Suppressor macrophage (primary cell): ENCODE measurements around the gene SMIM32.

ENCODE experiments used
- DNase-seq, 4 experiments: peaks; one replicate each; pipeline ENCODE4 v3.0.0-alpha.2; 2020 to 2022
- total RNA-seq, 17 experiments: gene quantifications; one replicate each; lab custom pipeline; 2026; ENCODE audit warnings: mixed read lengths in 6 of 17, inconsistent platforms in 3 of 17; lab: John Stamatoyannopoulos, UW

SMIM32 gene
- total RNA-seq: 0 to 0.66 (median 0) reads per million in 17 experiments

DNA sequence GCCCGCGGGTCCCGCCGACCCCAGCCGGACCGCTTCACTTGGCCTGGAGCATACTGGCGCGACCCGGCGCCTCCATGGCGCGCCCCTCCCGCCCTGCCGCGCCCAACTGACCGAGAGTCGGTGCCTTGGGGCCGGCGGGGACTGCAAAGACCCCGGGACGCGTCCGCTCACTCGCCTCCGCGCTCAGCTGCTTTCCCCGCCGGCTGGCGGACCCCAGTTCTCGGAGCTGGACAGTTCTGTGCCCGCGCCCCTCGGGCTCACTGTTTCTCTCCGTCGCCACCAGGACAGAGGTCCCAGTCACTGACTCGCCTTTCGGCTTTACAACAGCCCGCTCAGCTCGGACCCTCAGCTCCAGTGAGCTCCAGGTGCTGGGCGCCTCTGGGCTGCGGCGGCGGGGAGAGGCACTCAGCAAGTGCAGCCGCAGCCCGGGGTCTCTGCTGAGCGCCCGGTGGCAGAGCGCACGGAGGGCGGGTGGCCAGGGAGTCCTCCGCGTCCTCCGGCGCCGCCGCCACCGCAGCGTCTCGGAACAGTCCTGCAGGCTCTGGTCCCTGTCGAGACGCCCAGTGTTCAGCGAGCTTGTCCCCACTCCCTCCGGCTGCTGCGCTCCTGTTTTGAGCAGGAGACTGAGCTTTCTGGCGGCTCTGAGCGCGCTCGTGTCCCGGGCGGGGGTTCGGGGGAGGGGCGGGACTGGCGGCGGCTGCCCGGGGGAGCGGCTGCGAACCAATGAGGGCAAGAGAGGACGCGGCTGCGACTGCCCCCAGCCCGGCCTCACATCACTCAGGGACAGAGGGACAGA is at the start of gene SMIM32:
SMIM32 (minus strand) TSS at position 637 of the 796 bp plus-strand sequence. CDS start 638 bp downstream, outside the sequence.
- peak in 2 of 4 experiments; percentile 10 to 12 for DNase-seq

DNA sequence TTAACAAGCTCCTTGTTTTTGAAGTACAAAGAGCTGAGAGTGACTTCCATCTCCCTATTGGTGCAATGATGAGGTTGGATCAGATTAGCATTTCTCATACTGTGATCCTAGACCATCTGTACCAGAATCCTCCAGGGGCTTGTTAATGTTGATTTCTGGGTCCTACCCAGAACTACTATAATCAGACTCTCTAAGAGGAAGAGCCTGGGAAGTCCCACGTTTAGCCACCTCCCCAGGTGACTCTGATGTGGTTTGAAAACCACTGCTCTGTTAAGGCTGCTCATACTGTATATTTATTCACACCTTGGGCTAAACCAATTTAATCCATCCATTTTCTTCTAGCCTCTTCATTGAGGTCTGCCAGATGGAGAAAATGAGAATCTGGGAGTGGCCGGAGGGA is 49.6 kb upstream of the SMIM32 start:
- no peak for DNase-seq

GRCh38 chr5:136242136-136242535 is 49.2 kb upstream of the SMIM32 start:
- no peak for DNase-seq

DNA sequence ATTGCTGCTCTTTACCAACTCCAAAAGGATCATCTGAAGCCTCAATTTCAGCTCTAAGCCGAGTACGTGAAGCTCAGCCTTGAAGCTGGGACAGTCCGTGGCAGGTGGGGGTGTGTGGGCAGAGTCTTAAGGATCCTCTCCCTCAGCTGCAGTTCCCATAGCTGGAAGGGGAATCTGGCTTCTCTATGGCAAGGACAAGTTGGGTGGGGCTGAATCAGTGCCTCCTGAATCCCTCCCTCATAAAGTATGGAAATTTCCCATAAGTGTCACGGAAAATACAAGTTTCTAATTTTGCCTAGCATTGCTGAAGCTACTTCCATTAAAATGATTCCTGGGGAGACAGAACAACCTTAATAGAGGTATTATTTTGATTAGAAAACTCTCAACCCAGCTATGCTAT is 47.9 kb upstream of the SMIM32 start:
- no peak for DNase-seq

DNA sequence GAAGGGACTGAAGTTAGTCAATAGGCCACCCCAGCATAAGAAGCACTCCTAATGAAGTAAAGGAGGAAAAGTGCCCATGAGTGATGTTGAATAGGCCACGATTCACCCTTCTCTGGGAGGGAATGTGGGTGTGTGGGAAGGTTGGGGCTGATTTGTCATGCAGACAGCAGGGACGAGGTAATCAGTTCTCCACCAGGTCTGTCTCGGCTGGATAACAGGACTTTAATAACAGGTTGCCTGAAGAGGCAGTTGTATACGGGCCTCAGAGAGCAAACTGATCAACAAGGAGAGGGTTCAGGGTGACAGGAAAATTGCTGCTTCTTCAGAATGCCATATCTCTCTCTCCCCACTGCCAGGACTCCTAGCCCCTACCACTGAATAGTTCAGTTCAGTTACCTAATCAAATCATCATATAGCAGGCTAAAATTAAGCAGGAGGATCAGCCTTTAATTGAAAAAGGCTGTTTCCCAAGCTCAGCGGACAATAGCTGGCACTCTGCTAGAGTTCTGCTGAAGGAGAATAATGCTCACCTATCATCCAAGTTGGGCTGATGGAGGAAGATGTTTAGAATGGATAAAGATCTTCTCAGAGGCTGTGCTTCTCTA is 43.6 kb upstream of the SMIM32 start:
- DNase-seq: no peak

GRCh38 chr5:136235321-136235720 is 42.4 kb upstream of the SMIM32 start:
- no peak for DNase-seq

- DNase-seq: no peak
Observed at GRCh38 chr5:136232316-136232715, 39.4 kb upstream of the SMIM32 start.

DNA sequence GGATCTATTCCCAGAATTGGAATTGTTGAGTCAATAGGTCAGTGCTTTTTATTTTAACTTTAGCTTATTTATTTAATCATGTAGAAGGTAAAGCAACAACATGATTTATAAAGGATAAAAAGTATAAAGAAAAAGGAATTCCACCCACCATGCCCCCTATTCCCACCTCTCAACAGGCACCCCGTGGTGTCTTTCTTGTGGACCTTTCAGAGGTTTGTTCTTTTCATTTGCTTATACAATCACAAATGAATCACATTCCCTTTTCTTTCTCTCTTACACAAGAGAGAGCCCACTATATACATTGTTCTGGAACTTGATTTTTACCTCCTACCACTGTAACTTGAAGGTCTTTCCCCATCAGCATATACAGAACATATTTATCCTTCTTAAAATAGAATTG is 37.2 kb upstream of the SMIM32 start:
- no peak for DNase-seq

- peak in 3 of 4 experiments; percentile 8 to 20 (median 9) for DNase-seq
Observed at GRCh38 chr5:136228136-136228757, 35.3 kb upstream of the SMIM32 start.

DNA sequence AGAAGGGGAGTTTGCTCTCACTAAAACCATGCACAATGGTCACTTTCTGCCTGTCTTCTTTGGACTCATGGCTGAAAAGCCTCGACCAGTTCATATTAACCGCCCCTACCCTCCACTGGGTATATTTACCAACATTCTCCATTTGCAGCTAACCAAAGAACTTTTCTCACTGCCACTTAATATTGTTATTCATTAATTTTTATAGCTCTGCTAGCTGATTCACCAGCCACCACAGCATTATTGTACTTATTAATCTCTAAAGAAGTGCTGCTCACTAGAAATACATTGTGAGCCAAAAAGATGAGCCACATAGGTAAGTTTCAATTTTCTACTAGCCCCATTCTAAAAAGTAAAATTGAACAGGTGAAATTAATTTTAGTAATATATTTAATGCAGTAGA is 33.4 kb upstream of the SMIM32 start:
- DNase-seq: no peak

GRCh38 chr5:136225796-136226195 is 32.8 kb upstream of the SMIM32 start:
- no peak for DNase-seq

- DNase-seq: no peak
Observed at GRCh38 chr5:136222580-136223235, 29.7 kb upstream of the SMIM32 start.

DNA sequence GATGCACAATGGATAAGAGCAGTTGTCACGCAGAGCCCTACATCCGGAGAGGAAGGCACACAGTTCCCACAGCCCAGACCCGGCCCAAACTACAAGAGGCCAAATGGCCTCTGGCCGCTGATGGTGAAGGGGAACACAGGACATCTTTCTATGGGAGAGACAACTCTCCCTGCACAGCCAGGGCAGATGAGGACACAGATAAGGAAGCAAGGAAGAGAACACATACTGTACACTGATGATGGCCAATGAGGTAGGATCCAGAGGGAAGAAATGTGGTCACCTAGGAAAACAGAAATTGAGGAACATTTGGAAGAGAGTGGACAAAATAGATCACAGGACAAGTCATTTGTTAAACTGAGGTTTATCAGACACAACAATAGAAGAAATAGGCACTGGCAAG is 28.4 kb upstream of the SMIM32 start:
- DNase-seq: no peak

DNA sequence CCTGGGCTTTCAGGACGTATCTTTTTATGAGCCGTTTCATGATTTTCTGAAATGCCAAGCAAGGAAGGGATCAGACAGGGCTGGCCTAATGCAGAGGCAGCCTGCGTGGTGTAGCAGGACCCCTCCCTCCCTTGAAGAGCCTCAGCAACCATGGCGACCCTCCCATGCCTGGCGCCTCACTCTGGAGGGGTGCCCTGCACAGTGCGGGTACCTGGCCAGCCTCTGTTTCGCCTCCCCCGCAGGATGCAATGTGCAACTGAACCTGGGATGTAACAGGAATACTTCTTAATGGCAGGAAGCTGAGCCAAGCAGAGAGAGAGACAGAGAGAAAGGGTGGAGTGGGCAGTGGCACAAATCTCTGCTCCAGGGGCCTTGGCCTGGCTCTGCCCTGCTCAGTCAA is 23.3 kb upstream of the SMIM32 start:
- DNase-seq: no peak

- DNase-seq: no peak
Observed at GRCh38 chr5:136215812-136216211, 22.9 kb upstream of the SMIM32 start.

DNA sequence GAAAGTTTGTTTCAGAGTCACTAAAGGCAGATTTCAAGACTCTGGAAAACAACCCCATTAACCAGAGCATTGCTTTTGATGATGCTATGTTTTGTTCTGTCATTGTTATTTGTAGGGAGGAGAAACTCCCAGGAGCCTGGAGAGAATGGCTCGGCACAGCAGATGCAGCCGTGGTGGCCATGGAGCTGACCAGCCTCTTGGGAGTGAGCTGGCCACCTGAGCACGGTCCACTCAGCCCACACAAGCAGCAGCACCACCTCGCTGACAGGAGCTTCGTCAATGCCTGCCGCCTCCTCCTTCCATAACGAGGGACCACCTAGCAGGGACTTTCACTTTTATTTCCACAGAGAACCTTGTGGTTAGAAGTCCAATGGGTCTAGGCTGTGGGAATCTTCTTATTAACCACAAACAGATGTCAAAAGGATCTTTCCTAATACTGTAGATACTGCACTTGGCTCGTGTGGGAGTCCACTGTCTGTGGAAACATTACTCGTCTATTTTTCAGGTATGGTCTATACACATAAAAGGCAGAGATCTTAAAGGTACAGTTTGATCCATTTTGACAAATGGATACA is 21.0 kb upstream of the SMIM32 start:
- DNase-seq: no peak

DNA sequence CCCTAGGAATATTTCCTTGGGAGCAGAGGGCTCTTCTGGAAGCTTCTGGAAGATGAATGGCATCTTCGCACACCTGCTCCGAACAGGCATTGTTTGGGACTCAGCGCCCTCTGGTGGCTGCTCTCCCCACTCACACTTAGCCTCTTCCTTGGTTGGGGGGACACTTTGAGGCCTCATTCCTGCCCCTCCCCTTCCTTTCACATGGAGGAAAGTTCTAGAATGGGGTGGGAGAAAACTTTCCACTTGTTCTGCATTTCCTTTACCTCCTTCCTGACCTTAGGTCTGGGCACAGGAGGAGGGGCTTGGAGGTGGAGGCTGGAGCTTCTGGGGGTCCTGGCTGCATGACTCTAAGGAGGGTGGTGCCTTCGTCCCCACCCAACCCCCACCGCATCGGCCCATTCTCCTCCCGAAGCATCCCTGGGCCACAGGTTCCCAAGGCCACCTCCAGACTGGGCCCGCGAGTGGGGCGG is 19.3 kb upstream of the SMIM32 start:
- DNase-seq: peak; percentile 55 to 78 (median 66)

GRCh38 chr5:136211282-136212040 is 18.5 kb upstream of the SMIM32 start:
- no peak for DNase-seq

GRCh38 chr5:136210259-136210658 is 17.3 kb upstream of the SMIM32 start:
- DNase-seq: no peak

GRCh38 chr5:136209346-136209910 is 16.5 kb upstream of the SMIM32 start:
- DNase-seq: no peak

- peak; percentile 10 to 56 (median 32) for DNase-seq
Observed at GRCh38 chr5:136208916-136209315, 16.0 kb upstream of the SMIM32 start.
